Ishikawa (cell line): ENCODE measurements around the gene PSMF1.

Experiments
- CEBPB ChIP-seq: IDR thresholded peaks from 2 replicates; pipeline ENCODE4 v1.6.1; 2012
- CREB1 ChIP-seq: IDR thresholded peaks from 2 replicates; pipeline ENCODE4 v1.6.1; 2012; ENCODE audit warnings: low read depth
- FOXM1 ChIP-seq: IDR thresholded peaks from 2 replicates; pipeline ENCODE4 v1.6.1; 2012; ENCODE audit warnings: low read depth, borderline replicate concordance
- NFIC ChIP-seq: IDR thresholded peaks from 2 replicates; pipeline ENCODE4 v1.6.1; 2012
- TCF12 ChIP-seq: IDR thresholded peaks from 2 replicates; pipeline ENCODE4 v1.6.1; 2012; ENCODE audit warnings: low read depth
- TF ChIP-seq, protein P1 (sequence below): IDR thresholded peaks from 2 replicates; pipeline ENCODE4 v1.6.1; 2012; ENCODE audit warnings: low read depth, mild to moderate bottlenecking

DNA sequence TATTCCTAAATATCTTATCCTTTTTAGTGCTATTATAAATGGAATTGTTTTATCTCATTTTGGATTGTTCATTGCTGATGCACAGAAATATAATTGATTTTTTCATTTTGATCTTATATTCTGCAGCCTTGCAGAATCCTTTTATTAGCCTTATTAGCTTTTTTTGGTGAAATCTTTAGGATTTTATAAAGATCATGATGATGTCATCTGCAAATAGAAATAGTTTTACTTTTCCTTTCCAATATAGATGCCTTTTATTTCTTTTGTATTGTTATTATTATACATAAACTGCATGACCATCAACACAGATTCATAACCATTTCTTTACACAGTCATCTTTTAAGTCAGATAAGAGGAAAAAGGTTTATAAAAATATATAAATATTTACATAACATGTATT is 16.9 kb upstream of the PSMF1 start:
- TF ChIP-seq FOXM1 (no peak), NFIC (no peak), CEBPB (no peak), TCF12 (no peak), CREB1 (no peak)
- TF ChIP-seq, protein P1, sequence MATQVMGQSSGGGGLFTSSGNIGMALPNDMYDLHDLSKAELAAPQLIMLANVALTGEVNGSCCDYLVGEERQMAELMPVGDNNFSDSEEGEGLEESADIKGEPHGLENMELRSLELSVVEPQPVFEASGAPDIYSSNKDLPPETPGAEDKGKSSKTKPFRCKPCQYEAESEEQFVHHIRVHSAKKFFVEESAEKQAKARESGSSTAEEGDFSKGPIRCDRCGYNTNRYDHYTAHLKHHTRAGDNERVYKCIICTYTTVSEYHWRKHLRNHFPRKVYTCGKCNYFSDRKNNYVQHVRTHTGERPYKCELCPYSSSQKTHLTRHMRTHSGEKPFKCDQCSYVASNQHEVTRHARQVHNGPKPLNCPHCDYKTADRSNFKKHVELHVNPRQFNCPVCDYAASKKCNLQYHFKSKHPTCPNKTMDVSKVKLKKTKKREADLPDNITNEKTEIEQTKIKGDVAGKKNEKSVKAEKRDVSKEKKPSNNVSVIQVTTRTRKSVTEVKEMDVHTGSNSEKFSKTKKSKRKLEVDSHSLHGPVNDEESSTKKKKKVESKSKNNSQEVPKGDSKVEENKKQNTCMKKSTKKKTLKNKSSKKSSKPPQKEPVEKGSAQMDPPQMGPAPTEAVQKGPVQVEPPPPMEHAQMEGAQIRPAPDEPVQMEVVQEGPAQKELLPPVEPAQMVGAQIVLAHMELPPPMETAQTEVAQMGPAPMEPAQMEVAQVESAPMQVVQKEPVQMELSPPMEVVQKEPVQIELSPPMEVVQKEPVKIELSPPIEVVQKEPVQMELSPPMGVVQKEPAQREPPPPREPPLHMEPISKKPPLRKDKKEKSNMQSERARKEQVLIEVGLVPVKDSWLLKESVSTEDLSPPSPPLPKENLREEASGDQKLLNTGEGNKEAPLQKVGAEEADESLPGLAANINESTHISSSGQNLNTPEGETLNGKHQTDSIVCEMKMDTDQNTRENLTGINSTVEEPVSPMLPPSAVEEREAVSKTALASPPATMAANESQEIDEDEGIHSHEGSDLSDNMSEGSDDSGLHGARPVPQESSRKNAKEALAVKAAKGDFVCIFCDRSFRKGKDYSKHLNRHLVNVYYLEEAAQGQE: no peak
